DMS153 treated with DMSO at 0.1 percent for 48 hours (cell line): ENCODE measurements around the gene SAMD1.

Experiments
- DNase-seq: peaks from one replicate; lab custom pipeline; 2025; ENCODE audit not compliant: unreplicated experiment; lab: John Stamatoyannopoulos, UW

Gene SAMD1

GRCh38 chr19:14089662-14090508 is 666 bp downstream of the SAMD1 start:
- DNase-seq: peak; percentile 35

GRCh38 chr19:14089412-14089661 is 1.2 kb downstream of the SAMD1 start:
- DNase-seq: no peak

DNA sequence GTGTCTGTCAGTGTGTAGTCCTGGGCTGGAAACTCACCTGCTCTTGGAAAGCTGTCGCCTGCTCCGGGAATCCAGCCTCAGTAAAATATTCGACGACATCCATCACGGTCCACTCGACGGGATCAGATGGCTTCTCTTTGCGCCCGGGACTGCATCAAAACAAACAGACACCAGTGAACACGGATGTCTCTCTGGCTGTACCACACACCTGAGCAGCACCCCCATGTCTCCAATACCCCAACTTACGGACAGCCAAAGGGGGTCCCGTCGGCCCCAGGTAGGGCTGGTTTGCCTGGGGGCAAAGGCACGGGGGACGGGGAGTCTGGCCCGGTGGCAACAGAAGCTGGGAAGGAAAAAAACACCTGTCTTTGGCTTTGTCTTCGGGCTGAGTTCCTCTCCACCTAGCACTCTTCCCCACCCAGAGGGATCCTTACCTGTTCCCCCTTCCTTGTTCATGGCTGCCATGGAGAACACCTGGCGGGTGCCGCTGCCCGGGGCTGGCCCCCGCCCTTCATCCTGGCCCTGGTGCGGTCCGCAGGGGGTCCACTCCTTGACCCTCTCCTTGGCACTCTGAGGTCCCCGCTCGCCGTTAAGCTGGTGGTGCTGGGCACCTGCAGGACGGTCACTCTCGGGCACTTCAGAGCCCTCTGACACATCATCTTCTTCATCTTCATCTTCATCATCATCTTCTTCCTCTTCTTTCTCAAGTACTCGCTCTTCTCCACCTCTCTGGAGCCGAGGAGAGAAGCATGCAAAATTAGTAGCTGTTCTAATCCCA is 1.7 kb downstream of the SAMD1 start:
- no peak for DNase-seq

- DNase-seq: no peak
Measured at GRCh38 chr19:14086098-14086497, 4.5 kb downstream of the SAMD1 start.

- DNase-seq: no peak
Measured at GRCh38 chr19:14085309-14085995, 5.1 kb downstream of the SAMD1 start, which contains the start of gene C19orf67. C19orf67 (minus strand) TSS chr19:14085783; CDS start chr19:14085627, 156 bp downstream.

GRCh38 chr19:14082675-14082960 is 7.9 kb downstream of the SAMD1 start:
- DNase-seq: no peak

DNA sequence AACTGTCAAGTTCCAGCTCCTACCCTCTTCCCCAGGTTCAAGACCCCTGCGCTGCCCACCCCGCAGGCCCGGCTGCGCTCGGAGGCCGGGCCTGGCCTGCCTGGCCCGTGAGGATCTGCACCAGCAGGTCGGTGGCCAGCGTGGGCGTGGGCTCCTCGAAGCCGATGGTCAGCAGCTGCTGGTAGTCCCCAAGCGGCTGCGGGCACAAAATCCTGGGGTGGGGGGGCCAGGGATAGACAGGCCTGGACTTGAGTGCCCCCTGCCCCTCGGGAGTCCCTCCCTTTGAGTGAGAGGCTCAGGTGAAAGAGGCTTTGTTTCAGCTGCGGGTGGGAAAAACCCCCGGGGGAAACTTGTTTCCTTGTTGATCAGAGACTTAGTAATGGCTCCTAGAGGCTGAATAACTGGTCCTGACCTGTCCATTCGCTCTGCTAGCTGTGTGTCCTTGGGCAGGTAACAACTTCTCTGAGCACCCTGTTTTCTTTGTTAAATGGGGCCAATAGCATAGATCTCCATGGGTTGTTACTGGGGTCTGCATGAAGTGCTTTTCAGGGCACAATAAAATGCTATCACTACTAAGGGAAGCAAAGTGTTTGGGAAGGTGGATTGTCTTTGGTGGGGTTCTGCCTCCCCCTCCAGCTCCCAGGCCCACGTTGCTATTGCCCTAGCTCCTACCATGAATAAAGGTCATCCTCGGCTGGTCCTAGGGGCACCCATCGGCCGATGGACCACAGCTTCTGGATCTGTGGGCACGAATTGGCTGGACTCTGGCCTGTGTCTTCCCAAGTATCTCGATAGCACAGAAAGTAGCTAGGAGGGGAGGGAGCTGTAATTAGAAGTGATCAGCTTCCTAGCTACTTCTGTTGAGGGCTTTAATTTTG is 8.5 kb downstream of the SAMD1 start:
- no peak for DNase-seq

DNA sequence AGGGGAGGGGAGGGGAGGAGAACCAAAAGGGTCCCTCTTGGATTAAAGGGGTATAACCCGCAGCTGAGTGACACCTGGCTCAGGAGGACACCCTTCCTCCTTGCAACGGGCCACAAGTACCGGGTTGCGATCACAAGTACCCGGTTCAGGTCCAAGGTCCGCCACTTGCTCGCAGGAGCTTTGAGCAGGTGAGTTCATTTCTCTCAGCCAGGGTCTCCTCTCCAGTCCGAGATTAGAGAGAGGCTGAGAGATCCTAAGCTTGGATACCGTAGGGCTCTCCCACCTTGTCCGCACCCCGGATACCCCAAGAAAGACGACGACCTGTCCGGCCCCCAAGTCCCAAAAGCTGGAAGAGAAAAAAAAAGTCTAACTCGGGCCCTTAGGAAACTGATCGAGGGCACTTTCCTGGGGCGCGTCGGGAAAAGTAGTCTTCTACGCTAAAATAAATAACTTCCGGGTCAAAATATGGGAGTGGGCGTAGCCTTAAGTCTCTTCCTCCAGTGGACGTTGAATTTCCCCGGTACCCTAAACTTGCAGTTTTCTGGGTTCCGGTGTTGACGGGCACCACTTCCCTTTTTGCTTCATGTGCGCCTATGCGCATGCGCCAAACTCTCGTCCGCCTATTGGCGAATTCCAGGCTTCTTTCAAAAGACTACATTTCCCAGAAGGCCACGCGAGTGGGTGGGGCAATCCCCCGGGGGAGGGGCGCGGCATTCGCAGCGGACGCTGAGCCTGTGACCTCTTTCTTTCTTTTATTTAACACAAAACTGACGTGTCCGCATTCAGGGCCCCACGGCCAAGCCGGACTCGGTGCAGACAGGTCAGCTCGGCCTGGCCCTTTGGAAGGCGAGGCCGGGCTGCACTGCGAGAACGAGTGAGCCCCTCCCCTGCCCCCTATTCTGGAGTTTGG is 9.4 kb downstream of the SAMD1 start:
- peak; percentile 96 for DNase-seq

- DNase-seq: no peak
Measured at GRCh38 chr19:14078411-14078810, 12.1 kb downstream of the SAMD1 start.

- DNase-seq: no peak
Measured at GRCh38 chr19:14073925-14074838, 16.4 kb downstream of the SAMD1 start.

DNA sequence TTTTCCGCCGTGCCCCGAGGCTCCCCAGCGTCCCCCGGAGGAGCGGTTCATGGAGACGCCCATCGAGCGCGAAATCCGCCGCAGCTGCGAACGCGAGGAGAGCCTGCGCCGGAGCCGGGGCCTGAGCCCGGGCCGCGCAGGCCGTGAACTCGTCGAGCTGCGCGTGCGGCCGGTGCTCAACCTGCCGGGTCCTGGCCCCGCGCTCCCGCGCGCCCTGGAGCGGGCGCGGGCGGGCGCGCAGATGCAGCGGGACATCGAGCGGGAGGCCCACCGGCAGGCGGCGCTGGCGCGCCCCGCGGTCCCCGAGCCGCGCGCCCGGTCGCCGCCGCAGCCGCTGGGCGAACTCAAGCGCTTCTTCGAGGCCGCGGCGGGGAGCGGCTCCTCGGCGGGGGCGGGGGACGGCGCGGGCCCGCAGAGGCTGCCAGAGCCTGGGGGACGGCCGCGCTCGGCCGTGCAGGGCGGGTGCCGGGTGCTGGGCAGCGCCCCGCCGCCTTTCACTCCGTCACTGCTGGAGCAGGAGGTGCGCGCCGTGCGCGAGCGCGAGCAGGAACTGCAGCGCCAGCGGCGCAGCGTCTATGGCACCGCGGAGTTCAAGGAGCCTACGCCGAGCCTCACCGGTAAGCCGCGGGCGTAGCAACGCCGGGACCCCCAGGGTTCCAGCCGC is 17.2 kb downstream of the SAMD1 start:
- peak; percentile 72 for DNase-seq

DNA sequence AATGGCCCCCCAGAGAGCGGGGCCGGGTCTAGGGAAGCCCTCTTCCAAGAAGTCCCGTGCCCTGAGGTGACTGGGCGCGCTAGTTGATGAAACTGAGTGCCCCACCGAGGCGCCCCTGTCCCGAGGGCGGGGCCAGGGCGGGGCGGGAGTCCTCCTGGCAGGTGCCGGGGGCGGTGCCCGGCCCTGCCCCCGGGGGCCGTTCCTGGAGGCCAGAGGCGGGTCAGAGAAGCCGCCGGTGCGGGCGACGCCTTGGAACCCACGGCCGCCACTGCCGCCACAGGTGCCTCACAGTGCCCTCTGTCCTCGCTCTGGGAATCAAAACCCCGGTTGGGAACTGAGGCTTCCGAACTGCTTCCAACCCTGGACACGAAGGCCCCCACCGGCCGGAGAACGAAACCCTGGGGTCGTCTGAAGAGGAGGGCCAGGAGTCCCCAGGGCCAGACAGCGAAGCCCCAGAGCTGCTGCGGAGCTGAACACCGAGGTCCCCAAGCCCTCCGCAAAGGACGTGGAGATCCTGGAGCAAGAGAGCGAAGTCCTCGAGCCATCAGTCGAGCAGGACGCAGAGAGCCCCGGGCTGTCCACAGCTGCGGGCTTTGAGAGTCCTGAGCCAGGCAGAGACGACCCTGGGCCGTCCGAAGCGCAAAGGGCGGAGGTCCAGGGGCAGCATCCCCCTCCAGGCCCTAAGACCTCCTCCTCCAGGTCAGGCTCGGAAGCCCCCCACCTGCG is 17.9 kb downstream of the SAMD1 start, which contains the start of gene MISP3:
TSS of gene MISP3 (plus strand) at position 252 of the 726 bp plus-strand sequence. CDS start 524 bp downstream, outside the sequence.
- DNase-seq: peak; percentile 61

DNA sequence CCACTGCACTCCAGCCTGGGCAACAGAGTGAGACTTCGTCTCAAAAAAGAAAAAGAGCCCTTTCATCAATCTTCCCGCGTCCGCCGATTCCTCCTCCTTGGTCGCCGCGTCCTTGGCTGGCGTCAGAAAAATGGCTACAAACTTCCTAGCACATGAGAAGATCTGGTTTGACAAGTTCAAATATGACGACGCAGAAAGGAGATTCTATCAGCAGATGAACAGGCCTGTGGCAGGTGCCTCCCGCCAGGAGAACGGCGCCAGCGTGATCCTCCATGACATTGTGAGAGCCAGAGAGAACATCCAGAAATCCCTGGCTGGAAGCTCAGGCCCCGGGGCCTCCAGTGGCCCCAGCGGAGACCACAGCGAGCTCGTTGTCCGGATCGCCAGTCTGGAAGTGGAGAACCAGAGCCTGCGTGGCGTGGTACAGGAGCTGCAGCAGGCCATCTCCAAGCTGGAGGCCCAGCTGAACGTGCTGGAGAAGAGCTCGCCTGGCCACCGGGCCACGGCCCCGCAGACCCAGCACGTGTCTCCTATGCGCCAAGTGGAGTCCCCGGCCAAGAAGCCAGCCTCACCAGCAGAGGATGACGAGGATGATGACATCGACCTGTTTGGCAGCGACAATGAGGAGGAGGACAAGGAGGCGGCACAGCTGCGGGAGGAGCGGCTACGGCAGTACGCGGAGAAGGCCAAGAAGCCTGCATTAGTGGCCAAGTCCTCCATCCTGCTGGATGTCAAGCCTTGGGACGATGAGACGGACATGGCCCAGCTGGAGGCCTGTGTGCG is 20.1 kb downstream of the SAMD1 start:
- no peak for DNase-seq

DNA sequence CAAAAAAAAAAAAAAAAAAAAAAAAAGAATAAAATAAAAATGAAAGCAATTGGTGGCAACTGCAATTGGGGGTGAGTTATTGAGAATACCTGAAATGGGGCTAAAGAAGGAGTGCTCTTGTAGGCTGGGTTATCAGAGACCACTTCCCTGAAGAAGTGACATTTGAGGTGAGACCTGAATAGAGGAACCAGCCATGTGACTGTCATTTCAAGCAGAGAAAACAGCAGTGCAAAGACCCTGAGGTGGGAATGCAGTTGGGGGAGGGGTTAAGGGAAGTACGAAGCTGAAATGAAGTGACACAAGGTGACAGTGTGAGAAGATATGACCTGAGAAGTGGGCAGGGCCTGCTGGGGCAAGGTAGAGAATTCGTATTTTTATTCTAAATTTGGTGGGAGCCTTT is 24.4 kb downstream of the SAMD1 start:
- no peak for DNase-seq

DNA sequence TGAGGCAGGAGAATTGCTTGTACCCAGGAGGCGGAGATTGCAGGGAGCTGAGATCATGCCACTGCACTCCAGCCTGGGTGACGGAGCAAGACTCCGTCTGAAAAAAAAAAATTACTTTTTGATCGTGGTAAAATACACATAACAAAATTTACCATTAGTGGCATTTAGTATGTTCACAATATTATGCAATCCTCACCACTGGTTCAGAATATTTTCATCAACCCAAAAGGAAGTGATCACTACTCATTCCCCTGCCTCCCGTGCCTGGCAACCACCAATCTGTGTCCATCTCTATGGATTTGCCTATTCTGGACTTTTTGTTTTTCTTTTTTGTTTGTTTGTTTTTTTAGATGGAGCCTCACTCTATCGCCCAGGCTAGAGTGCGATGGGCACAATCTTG is 27.4 kb downstream of the SAMD1 start:
- DNase-seq: no peak

DNA sequence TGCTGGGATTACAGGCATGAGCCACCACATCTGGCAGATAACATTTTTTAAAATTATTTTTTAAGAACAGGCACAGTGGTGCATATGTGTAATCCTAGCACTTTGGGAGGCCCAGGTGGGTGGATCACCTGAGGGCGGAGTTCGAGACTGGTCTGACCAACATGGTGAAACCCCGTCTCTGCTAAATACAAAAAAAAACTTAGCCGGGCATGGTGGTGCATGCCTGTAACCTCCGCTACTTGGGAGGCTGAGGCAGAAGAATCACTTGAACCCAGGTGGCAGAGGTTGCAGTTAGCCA is 28.0 kb downstream of the SAMD1 start:
- DNase-seq: no peak
